Activated CD4-positive, alpha-beta memory T cell treated with anti-CD3 and anti-CD28 coated beads, Interleukin-2, amount 10 ng/mL, durations not matched to agents 7 days and 5 days (primary cell): ENCODE measurements around the gene VIL1. TPM values are rescaled to one million over a fixed set of nuclear protein-coding genes. Genes with fewer than 3 reads are reported as not detected.

Experiments
- CTCF ChIA-PET: fragments of 350-600 bp; sonication (Branson Sonifier 250); formaldehyde crosslinking; loops from one replicate; lab custom pipeline; 2021; ENCODE audit warnings: antibody characterized with exemption, inconsistent platforms; lab: Charles Lee
- POLR2A ChIA-PET: fragments of 350-600 bp; sonication (Branson Sonifier 250); formaldehyde crosslinking; loops from one replicate; lab custom pipeline; 2021; ENCODE audit warnings: antibody characterized with exemption; lab: Charles Lee
- DNase-seq: peaks from one replicate; pipeline ENCODE4 v3.0.0-alpha.2; 2020
- H3K27ac Mint-ChIP-seq: one replicate; pipeline ENCODE4 v1.8.0; 2021; ENCODE audit warnings: mild to moderate bottlenecking, mixed read lengths
- H3K27me3 Mint-ChIP-seq: one replicate; pipeline ENCODE4 v1.8.0; 2021; ENCODE audit warnings: mixed read lengths
- H3K36me3 Mint-ChIP-seq: one replicate; pipeline ENCODE4 v1.8.0; 2021; ENCODE audit warnings: low read depth, mixed read lengths
- H3K4me1 Mint-ChIP-seq: one replicate; pipeline ENCODE4 v1.8.0; 2021; ENCODE audit warnings: mixed read lengths
- H3K4me3 Mint-ChIP-seq: one replicate; pipeline ENCODE4 v1.8.0; 2021; ENCODE audit warnings: mild to moderate bottlenecking, mixed read lengths
- H3K9me3 Mint-ChIP-seq: one replicate; pipeline ENCODE4 v1.8.0; 2021; ENCODE audit warnings: mixed read lengths
- total RNA-seq, 2 experiments: library from RNA; stranded (reverse); gene quantifications; one replicate each; pipeline ENCODE4 v1.2.3, GENCODE V29; 2021

The VIL1 gene
- not detected for total RNA-seq

DNA sequence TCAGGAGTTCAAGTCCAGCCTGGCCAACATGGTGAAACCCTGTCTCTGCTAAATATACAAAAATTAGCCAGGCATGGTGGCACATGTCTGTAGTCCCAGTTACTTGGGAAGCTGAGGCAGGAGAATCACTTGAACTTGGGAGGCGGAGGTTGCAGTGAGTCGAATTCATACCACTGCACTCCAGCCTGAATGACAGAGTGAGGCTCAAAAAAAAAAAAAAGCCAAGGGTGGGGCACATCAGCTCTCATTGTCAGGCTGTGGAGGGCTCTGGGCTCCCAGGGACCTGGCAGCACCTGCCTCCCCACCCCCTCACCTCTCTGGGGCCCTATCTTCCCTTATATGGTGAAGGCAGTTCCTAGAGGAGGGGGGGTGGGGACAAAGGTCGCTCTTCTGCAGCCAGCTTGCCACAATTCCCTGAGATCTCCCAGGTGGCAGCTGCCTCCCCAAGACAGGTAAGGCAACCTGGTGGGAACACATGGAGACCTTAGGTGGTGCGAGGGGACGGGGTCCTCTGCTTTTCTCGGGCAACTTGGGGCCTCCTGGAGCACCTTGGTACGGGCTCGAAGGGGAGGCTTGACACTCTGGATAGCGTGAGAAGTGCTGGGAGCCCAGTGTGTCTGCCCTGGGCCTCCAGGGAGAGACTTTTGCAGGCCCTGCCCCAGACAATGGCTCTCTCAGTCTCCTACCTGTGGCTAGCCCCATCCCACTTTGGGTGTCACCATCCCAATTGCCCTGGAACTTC, at the start of gene VIL1:
TSS of gene VIL1 (plus strand) at position 407 of the 742 bp plus-strand sequence. CDS start 4,656 bp downstream, outside the sequence.
- H3K4me1 Mint-ChIP-seq, result no peaks in the 10 kb centered on the region
- no peak for DNase-seq
- no peaks in the 10 kb centered on the region for H3K27me3 Mint-ChIP-seq
- H3K36me3 Mint-ChIP-seq, result no peaks in the 10 kb centered on the region
- ChIA-PET POLR2A (interaction anchor here (1.3 kb wide), 1 partner anchor 11 kb away, joined by 4 read pairs; no protein-coding TSS in a partner anchor), CTCF (interaction anchor here (0.6 kb wide), 1 partner anchor 125 kb away, joined by 5 read pairs; no protein-coding TSS in a partner anchor)
- H3K27ac Mint-ChIP-seq, result no peak within 1 kb of the TSS
- no peak within 1 kb of the TSS for H3K4me3 Mint-ChIP-seq
- no peaks in the 10 kb centered on the region for H3K9me3 Mint-ChIP-seq

DNA sequence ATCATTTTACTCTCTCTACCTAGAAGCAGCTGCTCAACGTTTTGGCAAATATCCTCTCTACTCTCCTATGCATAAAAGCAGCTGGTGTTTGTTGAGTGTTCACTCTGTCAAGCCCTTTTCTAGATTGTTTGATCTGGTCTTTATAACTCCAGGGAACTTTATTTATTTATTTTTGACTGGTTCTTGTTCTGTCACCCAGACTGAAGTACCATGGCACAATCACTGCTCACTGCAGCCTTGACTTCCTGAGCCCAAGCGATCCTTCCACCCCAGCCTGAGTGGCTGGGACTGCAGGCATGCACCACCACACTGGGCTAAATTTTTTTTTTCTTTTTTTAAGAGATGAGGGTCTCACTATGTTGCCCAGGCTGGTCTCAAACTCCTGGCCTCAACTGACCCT, 49.6 kb upstream of the VIL1 start:
- no peak for DNase-seq
- peaks cover 5% of the 10 kb centered on the region for H3K9me3 Mint-ChIP-seq
- no peak overlapping the region for H3K27ac Mint-ChIP-seq
- ChIA-PET CTCF (interaction anchor here (1.0 to 1.4 kb wide), 3 partner anchors 13 to 77 kb away, joined by 3 to 4 read pairs (median 3); partner anchors contain the start of gene CATIP), POLR2A (interaction anchor here (1.1 kb wide), 1 partner anchor 11 kb away, joined by 3 read pairs; no protein-coding TSS in a partner anchor)
- H3K36me3 Mint-ChIP-seq, result no peaks in the 10 kb centered on the region
- H3K4me1 Mint-ChIP-seq, result peaks cover 31% of the 10 kb centered on the region
- no peak overlapping the region for H3K4me3 Mint-ChIP-seq
- peaks cover 5% of the 10 kb centered on the region for H3K27me3 Mint-ChIP-seq

DNA sequence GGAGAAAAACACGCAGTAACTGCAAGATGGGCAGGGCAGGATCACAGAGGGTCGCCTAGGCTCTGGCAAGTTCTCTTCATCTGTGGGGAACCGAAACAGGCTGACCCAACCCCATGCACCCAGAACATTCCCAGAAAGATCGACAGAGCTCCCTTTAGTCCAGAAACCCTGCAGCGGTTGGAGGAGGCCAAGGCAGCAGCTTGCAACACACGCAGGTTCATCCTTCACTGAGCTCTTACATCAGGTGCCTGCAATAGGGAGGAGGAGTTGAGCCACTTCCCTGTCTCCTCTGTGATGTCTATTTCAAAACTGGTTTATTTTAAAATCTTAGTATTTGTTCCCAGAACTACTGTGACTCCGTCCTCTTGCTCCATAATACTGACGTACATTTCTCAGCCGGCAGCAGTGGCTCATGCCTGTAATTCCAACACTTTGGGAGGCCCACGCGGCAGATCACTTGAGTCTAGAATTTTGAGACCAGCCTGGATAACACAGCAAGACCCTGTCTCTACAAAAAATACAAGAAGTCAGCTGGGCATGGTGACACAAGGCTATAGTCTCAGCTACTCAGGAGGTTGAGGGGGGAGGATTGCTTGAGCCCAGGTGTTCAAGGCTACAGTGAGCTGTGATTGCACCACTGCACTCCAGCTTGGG, 48.4 kb upstream of the VIL1 start:
- POLR2A ChIA-PET, result interaction anchor here (0.7 kb wide), 1 partner anchor 27 kb away, joined by 4 read pairs; no protein-coding TSS in a partner anchor
- CTCF ChIA-PET, result interaction anchor here (0.9 to 1.6 kb wide), 3 partner anchors 13 to 69 kb away, joined by 3 read pairs; partner anchors contain the start of gene CATIP
- no peak overlapping the region for H3K4me3 Mint-ChIP-seq
- H3K27ac Mint-ChIP-seq, result no peak overlapping the region
- H3K4me1 Mint-ChIP-seq, result peaks cover 31% of the 10 kb centered on the region
- H3K36me3 Mint-ChIP-seq, result no peaks in the 10 kb centered on the region
- H3K27me3 Mint-ChIP-seq, result peaks cover 3% of the 10 kb centered on the region
- H3K9me3 Mint-ChIP-seq, result peaks cover 5% of the 10 kb centered on the region
- DNase-seq, result no peak

DNA sequence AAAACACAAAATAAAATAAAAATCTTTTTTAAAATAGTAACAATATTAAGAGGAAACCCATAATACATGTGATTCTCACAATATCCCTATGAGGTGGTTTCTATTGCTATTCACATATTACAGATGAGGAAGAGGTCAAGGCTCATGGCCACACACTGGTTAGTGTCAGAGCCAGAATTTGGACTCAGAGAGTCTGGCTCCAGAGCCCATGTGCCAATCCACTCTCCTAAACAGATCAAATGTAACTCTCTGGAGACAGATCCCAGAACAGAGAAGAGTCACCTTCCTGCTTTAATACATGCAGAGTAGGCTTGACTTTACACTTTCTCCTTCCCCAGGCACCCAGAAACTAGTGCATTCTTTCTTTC, 47.0 kb upstream of the VIL1 start:
- no peak overlapping the region for H3K4me3 Mint-ChIP-seq
- peaks cover 3% of the 10 kb centered on the region for H3K27me3 Mint-ChIP-seq
- no peaks in the 10 kb centered on the region for H3K9me3 Mint-ChIP-seq
- H3K36me3 Mint-ChIP-seq, result no peaks in the 10 kb centered on the region
- CTCF ChIA-PET, result interaction anchor here (1.5 kb wide), 1 partner anchor 70 kb away, joined by 3 read pairs; no protein-coding TSS in a partner anchor
- DNase-seq, result no peak
- H3K4me1 Mint-ChIP-seq, result peaks cover 24% of the 10 kb centered on the region
- no peak overlapping the region for H3K27ac Mint-ChIP-seq
- POLR2A ChIA-PET, result no interaction called here

DNA sequence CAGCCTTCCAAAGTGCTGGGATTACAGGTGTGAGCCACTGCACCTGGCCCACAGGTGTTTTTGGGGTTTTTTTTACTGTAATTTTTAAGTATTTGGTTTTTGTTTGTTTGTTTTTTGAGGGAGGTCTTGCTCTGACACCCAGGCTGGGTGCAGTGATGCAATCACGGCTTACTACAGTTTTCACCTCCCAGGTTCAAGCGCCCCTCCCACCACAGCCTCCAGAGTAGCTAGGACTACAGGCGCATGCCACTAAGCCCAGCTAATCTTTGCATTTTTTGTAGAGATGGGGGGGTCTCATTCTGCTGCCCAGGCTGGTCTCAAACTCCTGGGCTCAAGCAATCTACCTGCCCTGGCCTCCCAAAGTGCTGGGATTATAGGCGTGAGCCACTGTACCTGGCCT, 44.1 kb upstream of the VIL1 start:
- Mint-ChIP-seq H3K9me3 (no peaks in the 10 kb centered on the region), H3K4me3 (no peak overlapping the region), H3K27me3 (peaks cover 7% of the 10 kb centered on the region), H3K4me1 (peaks cover 3% of the 10 kb centered on the region), H3K27ac (no peak overlapping the region), H3K36me3 (no peaks in the 10 kb centered on the region)
- POLR2A ChIA-PET, result no interaction called here
- CTCF ChIA-PET, result interaction anchor here (0.9 kb wide), 1 partner anchor 84 kb away, joined by 3 read pairs; no protein-coding TSS in a partner anchor
- no peak for DNase-seq

DNA sequence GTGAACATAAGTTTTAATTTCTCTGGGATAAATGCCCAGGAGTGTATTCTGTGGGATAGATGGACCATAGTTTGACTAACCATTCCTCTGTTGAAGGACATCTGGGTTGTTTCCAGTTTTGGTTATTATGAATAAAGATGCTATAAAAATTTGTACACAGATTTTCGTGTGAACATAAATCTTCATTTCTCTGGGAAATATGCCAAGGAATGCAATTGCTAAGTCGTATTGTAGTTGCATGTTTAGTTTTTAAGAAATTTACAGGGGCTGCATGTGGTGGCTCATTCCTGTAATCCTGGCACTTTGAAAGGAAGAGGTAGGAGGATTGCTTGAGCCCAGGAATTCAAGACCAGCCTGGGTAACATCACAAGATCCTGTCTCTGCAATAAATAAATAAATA, 43.7 kb upstream of the VIL1 start:
- H3K9me3 Mint-ChIP-seq, result no peaks in the 10 kb centered on the region
- DNase-seq, result no peak
- ChIA-PET POLR2A (no interaction called here), CTCF (interaction anchor here (0.9 kb wide), 1 partner anchor 84 kb away, joined by 3 read pairs; no protein-coding TSS in a partner anchor)
- peaks cover 6% of the 10 kb centered on the region for H3K27me3 Mint-ChIP-seq
- H3K27ac Mint-ChIP-seq, result no peak overlapping the region
- no peaks in the 10 kb centered on the region for H3K36me3 Mint-ChIP-seq
- no peak overlapping the region for H3K4me3 Mint-ChIP-seq
- H3K4me1 Mint-ChIP-seq, result no peaks in the 10 kb centered on the region

DNA sequence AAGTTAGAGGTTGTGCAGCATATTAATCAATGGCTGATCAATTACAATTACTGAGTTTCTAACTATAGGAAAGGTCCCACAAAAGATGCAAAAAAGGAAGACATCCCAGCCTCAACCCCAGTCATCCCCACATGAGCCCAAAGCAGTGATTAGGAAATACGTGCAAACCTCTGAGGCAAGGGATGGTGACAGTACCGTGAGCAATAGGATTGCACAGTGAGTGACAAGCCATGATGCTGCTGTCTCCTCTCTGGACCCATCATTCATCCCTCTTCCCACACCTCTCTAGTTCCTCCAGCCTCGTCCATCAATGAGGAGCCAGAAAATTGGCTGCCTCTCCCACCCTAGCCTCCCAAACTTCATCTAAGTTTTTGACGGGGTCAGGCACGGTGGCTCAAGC, 40.9 kb upstream of the VIL1 start:
- no peak for DNase-seq
- Mint-ChIP-seq H3K36me3 (no peaks in the 10 kb centered on the region), H3K4me1 (no peaks in the 10 kb centered on the region), H3K27ac (no peak overlapping the region), H3K4me3 (no peak overlapping the region), H3K27me3 (peaks cover 10% of the 10 kb centered on the region), H3K9me3 (no peaks in the 10 kb centered on the region)
- ChIA-PET CTCF (interaction anchor here (0.6 to 1.6 kb wide), 3 partner anchors 85 to 322 kb away, joined by 3 to 4 read pairs (median 3); no protein-coding TSS in a partner anchor), POLR2A (no interaction called here)

DNA sequence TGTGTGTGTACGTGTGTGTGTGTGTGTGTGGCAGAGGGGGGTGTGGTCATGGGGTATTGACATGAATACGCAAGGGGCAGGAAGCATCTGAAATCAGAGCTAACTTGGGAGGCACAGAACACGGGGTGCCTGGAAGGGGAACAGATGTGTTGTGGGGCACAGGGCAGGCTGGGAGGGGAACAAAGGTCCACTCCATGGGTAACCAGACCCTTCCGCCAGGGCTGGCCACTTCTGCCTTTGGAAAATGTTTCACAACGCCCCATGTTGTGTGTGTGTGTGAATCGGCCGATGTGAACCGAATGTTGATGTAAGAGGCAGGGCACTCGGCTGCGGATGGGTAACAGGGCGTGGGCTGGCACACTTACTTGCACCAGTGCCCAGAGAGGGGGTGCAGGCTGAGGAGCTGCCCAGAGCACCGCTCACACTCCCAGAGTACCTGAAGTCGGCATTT, 37.0 kb upstream of the VIL1 start, which contains the start of gene SLC11A1:
TSS of gene SLC11A1 (plus strand) at position 358 of the 451 bp plus-strand sequence. CDS start 96 bp downstream, outside the sequence.
- DNase-seq, result no peak
- Mint-ChIP-seq H3K4me1 (no peaks in the 10 kb centered on the region), H3K9me3 (no peaks in the 10 kb centered on the region), H3K27ac (no peak within 1 kb of the TSS), H3K36me3 (no peaks in the 10 kb centered on the region), H3K4me3 (no peak within 1 kb of the TSS), H3K27me3 (peaks cover 18% of the 10 kb centered on the region)
- ChIA-PET CTCF (interaction anchor here (0.8 kb wide), 1 partner anchor 12 kb away, joined by 3 read pairs; no protein-coding TSS in a partner anchor), POLR2A (no interaction called here)

DNA sequence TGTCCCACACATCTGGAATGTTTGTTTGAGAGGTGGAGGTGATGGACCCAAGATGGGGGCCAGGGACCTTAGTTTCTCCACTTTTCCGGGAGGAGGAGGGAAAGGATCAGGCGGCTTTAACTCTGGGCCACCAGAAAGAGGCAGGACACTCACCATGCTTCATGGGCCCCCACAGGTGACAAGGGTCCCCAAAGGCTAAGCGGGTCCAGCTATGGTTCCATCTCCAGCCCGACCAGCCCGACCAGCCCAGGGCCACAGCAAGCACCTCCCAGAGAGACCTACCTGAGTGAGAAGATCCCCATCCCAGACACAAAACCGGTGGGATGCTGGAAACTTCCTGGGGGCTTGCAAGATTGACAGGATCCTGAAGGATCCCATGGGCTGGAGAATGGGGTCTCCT, 36.1 kb upstream of the VIL1 start:
- Mint-ChIP-seq H3K4me3 (no peak overlapping the region), H3K27me3 (peaks cover 21% of the 10 kb centered on the region), H3K36me3 (no peaks in the 10 kb centered on the region), H3K4me1 (peaks cover 4% of the 10 kb centered on the region), H3K9me3 (no peaks in the 10 kb centered on the region), H3K27ac (no peak overlapping the region)
- DNase-seq, result no peak
- ChIA-PET CTCF (interaction anchor here (1.1 to 2.2 kb wide), 2 partner anchors 13 to 111 kb away, joined by 3 to 5 read pairs; no protein-coding TSS in a partner anchor), POLR2A (interaction anchor here (0.6 to 1.5 kb wide), 2 partner anchors 11 to 174 kb away, joined by 3 to 5 read pairs; no protein-coding TSS in a partner anchor)

DNA sequence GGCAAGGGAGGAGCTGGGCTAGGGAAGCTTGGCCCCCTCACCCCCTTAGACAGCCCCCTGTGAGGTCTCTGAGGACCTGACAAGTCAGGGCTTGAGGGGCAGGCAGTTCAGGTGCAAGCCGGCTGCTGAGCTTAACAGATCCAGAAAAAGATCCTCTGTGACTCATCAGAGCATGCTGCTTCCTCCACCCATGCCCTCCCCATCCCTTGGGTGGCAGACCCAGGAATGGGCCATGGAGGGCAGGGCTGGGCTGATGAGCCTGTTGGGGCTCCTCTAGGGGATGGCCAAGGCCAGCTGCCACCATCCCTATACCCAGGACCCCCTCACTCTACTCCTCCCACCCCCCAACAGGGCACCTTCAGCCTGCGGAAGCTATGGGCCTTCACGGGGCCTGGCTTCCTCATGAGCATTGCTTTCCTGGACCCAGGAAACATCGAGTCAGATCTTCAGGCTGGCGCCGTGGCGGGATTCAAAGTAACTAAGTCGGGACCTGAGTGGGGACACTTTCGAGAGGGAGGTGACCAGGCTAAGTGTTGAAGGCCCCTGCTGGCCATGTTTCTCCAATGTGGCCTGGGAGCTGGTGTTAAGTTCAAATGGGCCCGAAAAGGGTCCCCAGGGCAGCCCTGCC, 34.9 kb upstream of the VIL1 start:
- Mint-ChIP-seq H3K4me1 (peaks cover 4% of the 10 kb centered on the region), H3K9me3 (no peaks in the 10 kb centered on the region), H3K4me3 (no peak overlapping the region), H3K27me3 (peaks cover 18% of the 10 kb centered on the region), H3K27ac (no peak overlapping the region), H3K36me3 (no peaks in the 10 kb centered on the region)
- POLR2A ChIA-PET, result interaction anchor here (0.6 to 1.5 kb wide), 3 partner anchors 10 to 61 kb away, joined by 3 to 5 read pairs (median 3); no protein-coding TSS in a partner anchor
- DNase-seq, result no peak
- CTCF ChIA-PET, result interaction anchor here (1.3 to 2.2 kb wide), 3 partner anchors 12 to 82 kb away, joined by 3 to 5 read pairs (median 4); no protein-coding TSS in a partner anchor

DNA sequence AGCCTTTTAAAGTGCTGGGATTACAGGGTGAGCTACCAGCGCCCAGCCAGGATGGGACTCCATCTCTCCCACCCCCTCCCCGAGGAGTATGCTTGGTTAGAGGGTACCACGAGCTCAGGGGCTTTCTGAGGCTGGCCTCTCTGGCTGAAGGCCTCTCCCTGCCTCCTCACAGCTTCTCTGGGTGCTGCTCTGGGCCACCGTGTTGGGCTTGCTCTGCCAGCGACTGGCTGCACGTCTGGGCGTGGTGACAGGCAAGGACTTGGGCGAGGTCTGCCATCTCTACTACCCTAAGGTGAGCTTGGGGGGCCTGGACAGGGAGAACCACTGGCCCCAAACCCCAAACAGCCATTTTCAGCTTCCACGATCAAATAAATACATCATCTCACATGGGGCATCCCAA, 33.9 kb upstream of the VIL1 start:
- H3K27ac Mint-ChIP-seq, result no peak overlapping the region
- no peak overlapping the region for H3K4me3 Mint-ChIP-seq
- ChIA-PET CTCF (interaction anchor here (2.2 kb wide), 1 partner anchor 11 kb away, joined by 5 read pairs; no protein-coding TSS in a partner anchor), POLR2A (interaction anchor here (1.3 to 2.0 kb wide), 2 partner anchors 12 to 98 kb away, joined by 3 to 4 read pairs; no protein-coding TSS in a partner anchor)
- H3K4me1 Mint-ChIP-seq, result peaks cover 4% of the 10 kb centered on the region
- H3K36me3 Mint-ChIP-seq, result no peaks in the 10 kb centered on the region
- H3K9me3 Mint-ChIP-seq, result no peaks in the 10 kb centered on the region
- peaks cover 17% of the 10 kb centered on the region for H3K27me3 Mint-ChIP-seq
- DNase-seq, result no peak
